ENCODE measurements around the gene SCYGR8.

The SCYGR8 gene

GRCh38 chr2:227759411-227760118, 13.9 kb downstream of the SCYGR8 start:
- Mint-ChIP-seq H3K27me3 (ENCODE audit: low read depth, poor library complexity) (no peaks in the 10 kb centered on the region), H3K4me3 (no peak overlapping the region), H3K27ac (peak overlapping the region; percentile 60), H3K4me1 (peaks cover 15% of the 10 kb centered on the region), H3K36me3 (ENCODE audit: low read depth) (no peaks in the 10 kb centered on the region), H3K9me3 (no peaks in the 10 kb centered on the region)
- no peak for TF ChIP-seq CTCF (IDR thresholded peaks at IDR 0.05)
- no peak for DNase-seq

- DNase-seq, result no peak
- no peak for TF ChIP-seq CTCF (IDR thresholded peaks at IDR 0.05)
- Mint-ChIP-seq H3K9me3 (no peaks in the 10 kb centered on the region), H3K27me3 (ENCODE audit: low read depth, poor library complexity) (no peaks in the 10 kb centered on the region), H3K4me1 (peaks cover 15% of the 10 kb centered on the region), H3K4me3 (no peak overlapping the region), H3K27ac (no peak overlapping the region), H3K36me3 (ENCODE audit: low read depth) (no peaks in the 10 kb centered on the region)
Observed at GRCh38 chr2:227761740-227762476, 16.2 kb downstream of the SCYGR8 start.

- no peak for DNase-seq
- Mint-ChIP-seq H3K4me3 (no peak overlapping the region), H3K27ac (no peak overlapping the region), H3K36me3 (ENCODE audit: low read depth) (no peaks in the 10 kb centered on the region), H3K27me3 (ENCODE audit: low read depth, poor library complexity) (peaks cover 14% of the 10 kb centered on the region), H3K9me3 (no peaks in the 10 kb centered on the region), H3K4me1 (peaks cover 6% of the 10 kb centered on the region)
- TF ChIP-seq CTCF (IDR thresholded peaks at IDR 0.05), result no peak
Observed at GRCh38 chr2:227765788-227766372, 20.2 kb downstream of the SCYGR8 start.

GRCh38 chr2:227766373-227766883, 20.7 kb downstream of the SCYGR8 start:
- Mint-ChIP-seq H3K27ac (no peak overlapping the region), H3K4me3 (no peak overlapping the region), H3K36me3 (ENCODE audit: low read depth) (no peaks in the 10 kb centered on the region), H3K4me1 (peaks cover 4% of the 10 kb centered on the region), H3K9me3 (no peaks in the 10 kb centered on the region), H3K27me3 (ENCODE audit: low read depth, poor library complexity) (peaks cover 14% of the 10 kb centered on the region)
- DNase-seq, result peak; percentile 79
- TF ChIP-seq CTCF (IDR thresholded peaks at IDR 0.05), result peak; percentile 87

- no peak for TF ChIP-seq CTCF (IDR thresholded peaks at IDR 0.05)
- Mint-ChIP-seq H3K36me3 (ENCODE audit: low read depth) (no peaks in the 10 kb centered on the region), H3K27me3 (ENCODE audit: low read depth, poor library complexity) (peaks cover 14% of the 10 kb centered on the region), H3K27ac (no peak overlapping the region), H3K4me1 (peaks cover 5% of the 10 kb centered on the region), H3K9me3 (no peaks in the 10 kb centered on the region), H3K4me3 (no peak overlapping the region)
- DNase-seq, result no peak
Observed at GRCh38 chr2:227767830-227768229, 22.1 kb downstream of the SCYGR8 start.

All from nephron progenitor cell (in vitro differentiated cells).